ENCODE measurements around the gene MOB3A. TPM values are rescaled to one million over a fixed set of nuclear protein-coding genes. Genes with fewer than 3 reads are reported as not detected.

MOB3A gene
- total and polyA plus RNA-seq, 2 of the 8 experiments (the other 6 are each of a cell fraction or from before 2014, with no cell fraction given): 9.2 to 9.6 TPM

- no peak for TF ChIP-seq EP300 (IDR thresholded peaks at IDR 0.05; ENCODE audit: borderline replicate concordance in 1 of 2, low read depth in 2 of 2, low read length in 2 of 2)
- no peak for TF ChIP-seq SP4 (IDR thresholded peaks at IDR 0.05; ENCODE audit: low read length)
- no peak for TF ChIP-seq CEBPB (IDR thresholded peaks at IDR 0.05; ENCODE audit: low read depth, low read length)
These were observed 39.3 kb downstream of the MOB3A start (continued) for GRCh38 chr19:2056837-2057192.

Data from H1 (cell line).